CD4-positive, alpha-beta T cell treated with Interleukin-10 for 1 hour (primary cell): Measurements from ENCODE around the gene PPP1R1B.

Experiments used
- DNase-seq: peaks from one replicate; pipeline ENCODE4 v3.0.0-alpha.2; 2020

Gene PPP1R1B

DNA sequence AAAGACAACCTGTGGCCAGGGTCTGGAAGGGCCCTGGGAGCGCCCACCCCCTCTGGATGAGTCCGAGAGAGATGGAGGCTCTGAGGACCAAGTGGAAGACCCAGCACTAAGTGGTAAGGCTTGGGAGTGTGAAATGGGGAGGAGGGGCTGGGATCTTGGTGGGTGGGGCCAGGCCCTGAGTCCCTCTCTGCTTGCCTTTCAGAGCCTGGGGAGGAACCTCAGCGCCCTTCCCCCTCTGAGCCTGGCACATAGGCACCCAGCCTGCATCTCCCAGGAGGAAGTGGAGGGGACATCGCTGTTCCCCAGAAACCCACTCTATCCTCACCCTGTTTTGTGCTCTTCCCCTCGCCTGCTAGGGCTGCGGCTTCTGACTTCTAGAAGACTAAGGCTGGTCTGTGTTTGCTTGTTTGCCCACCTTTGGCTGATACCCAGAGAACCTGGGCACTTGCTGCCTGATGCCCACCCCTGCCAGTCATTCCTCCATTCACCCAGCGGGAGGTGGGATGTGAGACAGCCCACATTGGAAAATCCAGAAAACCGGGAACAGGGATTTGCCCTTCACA, 8.9 kb downstream of the PPP1R1B start:
- DNase-seq: no peak

DNA sequence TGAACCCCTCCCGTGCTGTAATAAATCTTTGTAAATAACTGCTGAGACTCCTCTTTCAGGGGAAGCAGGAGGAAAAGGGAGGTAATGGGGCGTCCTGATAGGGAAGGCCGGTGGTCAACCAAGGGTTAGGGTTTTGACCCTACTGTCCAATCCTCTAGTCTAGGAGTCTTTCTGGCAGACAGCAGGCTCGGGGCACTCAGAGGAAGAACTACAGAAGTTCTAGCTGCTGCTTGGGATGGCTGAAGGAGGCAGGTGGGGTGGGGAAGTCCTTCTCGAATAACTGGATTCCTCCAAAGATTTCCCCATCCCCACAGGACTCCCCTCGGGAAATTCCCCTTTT, 9.8 kb downstream of the PPP1R1B start:
- DNase-seq: no peak

DNA sequence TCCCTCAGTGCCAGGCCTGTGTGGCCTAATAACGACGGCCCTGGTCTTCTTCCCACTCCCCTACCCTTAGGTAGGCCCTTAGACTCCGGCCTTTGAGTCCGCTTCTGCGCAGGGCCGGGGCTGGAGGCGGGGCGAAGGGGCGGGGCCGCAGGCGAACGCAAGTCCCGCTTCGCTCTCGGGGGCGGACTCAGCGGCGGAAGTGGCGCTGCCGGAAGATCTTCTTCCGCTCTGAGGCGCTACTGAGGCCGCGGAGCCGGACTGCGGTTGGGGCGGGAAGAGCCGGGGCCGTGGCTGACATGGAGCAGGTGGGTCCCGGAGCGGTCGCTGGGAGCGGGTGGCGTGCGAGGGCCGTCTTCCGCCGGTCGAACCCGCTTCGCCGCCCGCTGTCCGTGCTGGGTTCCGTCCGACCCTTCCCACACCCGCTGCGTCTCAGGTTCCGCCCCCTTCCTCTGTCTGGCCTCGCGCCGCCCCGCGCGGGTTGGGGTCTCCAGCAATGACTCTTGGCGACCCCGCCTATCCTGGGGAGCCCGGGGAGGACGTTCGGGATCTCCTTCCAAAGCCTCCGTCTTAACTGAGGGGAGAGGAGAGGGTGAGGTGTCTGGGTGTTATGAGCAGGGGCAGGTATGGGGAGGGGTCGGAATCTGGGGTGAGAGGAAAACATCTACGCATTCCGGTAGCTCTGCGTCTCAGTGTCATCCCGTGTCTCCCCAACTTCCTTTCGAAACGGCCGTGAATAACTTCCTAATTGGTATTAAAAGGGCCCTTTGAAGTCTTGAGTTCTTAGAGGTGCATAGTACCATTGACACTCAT, 10.4 kb downstream of the PPP1R1B start, which contains the start of gene STARD3:
STARD3 (plus strand) TSS at position 218 of the 810 bp plus-strand sequence. CDS start 16,388 bp downstream, outside the sequence.
- peak; percentile 91 for DNase-seq

DNA sequence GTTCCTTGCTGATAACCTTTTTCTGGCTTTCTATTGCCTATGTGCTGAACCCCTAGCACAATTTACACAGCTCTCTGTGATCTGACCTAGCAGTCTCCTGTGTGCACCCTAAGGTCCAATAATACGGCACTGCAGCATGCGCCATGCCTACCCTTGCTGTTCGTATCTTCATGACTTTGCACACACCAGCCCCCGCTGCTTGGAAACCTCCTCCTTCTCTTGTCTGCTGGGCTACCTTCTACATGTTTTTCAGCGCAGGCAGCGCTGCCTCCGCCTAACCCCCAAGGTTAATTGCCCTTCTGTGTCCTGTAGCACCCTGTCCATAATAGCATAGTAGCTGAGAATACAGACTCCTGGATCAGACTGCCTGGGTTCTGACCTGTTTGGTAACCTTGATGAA, 11.6 kb downstream of the PPP1R1B start:
- no peak for DNase-seq

DNA sequence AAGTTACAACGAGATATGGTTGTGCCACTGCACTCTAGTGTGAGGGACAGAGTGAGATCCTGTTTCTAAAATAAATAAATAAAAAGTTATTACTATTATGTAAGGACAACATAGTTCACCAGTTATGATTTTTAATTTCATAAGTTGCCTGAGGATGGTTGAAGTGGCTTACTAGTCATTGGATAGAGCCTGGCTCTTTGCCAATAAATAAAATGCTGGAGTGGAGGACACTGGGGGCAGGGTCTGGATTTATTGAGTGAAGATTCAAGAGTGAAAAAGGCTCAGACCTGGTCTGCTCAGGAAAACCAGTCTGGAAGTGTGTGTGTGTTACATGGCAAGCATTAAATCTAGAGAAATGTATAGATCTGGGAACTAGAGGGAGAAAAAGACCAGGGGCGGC, 12.3 kb downstream of the PPP1R1B start:
- DNase-seq: no peak

DNA sequence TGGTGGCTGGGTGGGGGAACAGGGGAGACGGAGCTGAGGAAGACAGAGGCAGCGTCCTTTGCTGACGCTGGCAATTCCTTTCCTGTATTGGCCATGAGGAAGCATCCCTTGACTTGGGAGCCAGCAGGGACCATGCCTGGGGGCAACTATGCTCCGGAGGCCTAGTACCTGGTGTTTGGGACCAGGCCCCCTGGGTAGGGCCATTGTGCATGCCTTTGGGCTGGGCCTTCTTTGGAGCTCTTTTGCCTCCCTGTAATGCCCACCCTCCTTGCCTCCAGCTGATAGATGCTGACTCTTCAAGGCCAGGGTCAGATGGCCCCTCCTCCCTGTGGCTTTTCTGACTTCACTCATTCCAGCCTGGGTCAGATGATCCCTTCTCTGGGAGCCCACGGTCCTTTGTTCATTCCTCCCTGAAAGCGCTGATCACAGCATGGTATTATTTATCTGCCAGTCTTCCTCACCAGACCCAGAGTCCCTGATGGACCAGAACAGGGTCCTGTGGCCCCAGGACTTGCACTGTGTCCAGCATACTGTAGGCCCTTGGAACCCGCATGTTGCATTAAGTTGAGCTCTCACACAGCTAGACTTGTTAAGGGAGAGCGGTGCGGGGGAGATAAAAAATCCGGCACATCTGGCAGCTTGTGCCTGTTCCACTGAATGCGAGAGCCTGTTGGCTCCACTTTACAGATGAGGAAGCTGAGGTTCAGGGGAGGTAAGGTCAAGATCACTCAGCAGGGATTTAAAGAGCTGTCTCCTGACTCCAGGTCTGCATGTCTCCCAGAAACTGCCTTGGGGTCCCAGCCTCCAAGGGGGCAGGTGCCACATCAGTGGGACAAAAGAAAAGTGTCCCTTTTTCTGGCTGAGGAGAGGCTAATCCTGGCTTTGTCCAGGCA, 13.1 kb downstream of the PPP1R1B start:
- DNase-seq: no peak

DNA sequence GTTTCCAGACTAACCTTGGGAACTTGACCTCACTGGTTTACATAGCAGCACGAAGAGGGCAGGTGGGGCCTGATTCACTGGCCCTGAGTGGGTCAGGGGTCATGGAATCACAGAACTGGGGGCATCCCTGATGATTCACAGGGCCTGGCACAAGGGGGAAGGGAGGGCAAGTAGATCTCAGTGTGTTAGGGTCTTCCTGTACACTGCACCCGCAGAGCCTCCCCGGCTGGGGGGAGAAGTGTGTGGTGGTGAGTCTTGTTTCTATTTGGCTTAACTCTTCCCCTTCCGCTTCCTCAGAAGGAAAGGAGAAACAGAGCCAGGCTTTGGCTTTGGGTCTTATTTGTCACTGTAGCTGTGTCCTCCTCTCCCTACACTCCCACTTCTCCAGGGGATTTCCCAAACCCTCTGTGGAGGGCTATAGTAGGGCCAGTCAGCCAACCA, 13.9 kb downstream of the PPP1R1B start:
- no peak for DNase-seq

DNA sequence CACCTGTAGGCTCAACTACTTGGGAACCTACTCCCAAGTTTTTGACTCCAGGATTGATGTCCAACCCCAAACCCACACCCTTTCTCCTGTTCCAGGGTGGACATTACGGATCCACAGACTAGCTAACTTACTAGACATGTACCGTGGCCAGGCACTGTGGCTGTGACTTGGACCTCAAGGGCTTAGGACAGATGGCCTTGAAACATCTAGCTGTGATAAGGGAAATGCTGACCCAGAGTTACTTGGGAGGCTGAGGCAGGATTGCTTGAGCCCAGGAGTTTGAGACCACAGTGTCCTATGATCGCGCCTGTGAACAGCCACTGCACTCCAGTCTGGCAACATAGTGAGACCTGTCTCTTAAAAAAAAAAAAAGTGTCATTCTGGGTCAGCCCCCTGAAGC, 14.3 kb downstream of the PPP1R1B start:
- DNase-seq: no peak

DNA sequence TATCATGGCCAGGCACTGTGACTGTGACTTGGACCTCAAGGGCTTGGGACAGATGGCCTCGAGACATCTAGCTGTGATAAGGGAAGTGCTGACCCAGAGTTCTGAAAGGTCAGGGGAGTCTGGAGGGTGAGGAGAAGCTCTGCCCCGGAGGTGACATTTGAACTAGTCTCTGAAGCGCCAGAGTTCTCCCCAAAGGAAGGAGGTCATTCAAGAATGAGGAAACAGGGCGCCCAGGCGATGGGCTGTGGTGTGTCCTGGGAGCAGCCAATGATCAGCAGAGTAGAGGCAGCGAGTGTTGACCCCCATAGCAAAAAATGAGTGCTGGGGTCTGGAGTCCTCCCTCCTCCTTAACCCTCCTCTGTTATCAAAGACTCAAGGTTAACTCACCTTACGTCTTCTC, 15.1 kb downstream of the PPP1R1B start:
- DNase-seq: no peak

DNA sequence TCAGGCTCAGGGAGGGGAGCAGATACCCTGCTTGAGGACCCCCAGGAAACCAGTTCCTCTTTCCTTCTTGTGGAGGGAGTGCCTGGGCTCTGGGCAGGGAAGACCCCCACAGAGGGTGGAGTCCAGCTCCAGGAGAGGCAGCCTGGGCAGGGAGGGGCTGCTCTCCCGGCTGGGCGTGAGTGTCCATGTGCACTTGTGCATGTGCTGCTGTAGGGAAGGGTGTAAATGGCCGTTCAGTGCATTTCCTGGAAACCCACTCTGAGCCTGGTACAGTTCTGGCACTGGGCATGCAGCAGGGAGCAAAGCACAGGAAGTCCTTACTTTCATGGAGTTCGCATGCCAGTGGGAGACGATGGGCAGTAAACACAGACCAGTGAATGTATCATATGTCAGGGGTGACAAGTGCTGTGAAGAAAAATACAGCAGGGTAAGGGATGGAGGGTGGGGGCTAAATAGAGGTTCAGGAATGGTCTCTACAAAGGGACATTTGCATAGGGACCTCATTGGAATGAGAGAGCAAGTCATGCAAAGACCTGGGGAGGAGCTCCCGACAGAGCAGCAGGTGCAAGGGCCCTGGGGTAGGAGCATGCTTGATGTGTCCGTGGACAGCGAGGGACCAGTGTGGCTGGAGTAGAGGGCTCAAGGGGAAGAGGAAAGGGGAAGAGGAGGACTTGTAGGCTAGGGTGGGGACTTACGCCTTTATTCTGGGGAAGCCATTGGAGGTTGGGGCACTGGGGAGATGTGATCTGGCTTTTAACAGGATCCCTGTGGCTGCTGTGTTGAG, 15.7 kb downstream of the PPP1R1B start:
- DNase-seq: no peak

DNA sequence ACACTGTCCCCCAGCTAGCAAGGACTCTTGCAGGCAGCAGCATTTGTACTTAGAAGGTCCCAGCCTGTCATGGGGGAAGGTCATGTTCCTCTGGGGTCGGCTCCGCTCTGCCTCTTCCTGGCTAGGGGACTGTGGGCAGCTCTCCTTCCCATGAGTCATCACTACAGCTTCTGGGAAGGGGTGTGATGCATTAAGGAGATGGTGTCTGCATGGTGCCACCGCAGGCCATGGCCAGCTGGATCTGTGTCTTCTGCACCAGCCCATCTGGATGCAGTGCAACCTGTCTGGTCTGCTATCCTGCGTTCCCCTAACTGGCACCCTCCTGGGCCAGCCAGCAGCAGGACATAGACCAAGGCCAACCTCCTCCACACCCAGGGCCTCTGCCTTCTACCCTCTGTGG, 16.5 kb downstream of the PPP1R1B start:
- no peak for DNase-seq

DNA sequence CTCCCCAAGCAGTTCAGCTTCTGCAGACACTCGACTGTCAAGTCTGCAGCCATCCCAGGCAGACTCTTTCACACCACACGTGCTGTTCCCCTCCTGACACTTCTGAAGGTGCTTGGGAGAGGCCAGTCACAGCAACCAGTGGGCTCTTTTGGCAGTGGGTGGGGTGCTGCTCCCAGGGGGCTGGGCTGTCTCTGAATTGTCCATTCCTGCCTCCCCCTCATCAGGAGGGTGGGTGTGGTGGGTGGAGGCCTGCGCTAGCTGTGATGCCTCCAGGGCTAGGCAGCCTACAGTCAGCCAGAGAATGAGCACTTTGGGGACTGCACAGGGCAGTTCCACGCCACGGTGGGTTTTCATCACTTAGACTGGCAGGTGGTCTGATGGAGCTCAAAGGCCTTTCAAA, 20.5 kb downstream of the PPP1R1B start:
- DNase-seq: no peak

DNA sequence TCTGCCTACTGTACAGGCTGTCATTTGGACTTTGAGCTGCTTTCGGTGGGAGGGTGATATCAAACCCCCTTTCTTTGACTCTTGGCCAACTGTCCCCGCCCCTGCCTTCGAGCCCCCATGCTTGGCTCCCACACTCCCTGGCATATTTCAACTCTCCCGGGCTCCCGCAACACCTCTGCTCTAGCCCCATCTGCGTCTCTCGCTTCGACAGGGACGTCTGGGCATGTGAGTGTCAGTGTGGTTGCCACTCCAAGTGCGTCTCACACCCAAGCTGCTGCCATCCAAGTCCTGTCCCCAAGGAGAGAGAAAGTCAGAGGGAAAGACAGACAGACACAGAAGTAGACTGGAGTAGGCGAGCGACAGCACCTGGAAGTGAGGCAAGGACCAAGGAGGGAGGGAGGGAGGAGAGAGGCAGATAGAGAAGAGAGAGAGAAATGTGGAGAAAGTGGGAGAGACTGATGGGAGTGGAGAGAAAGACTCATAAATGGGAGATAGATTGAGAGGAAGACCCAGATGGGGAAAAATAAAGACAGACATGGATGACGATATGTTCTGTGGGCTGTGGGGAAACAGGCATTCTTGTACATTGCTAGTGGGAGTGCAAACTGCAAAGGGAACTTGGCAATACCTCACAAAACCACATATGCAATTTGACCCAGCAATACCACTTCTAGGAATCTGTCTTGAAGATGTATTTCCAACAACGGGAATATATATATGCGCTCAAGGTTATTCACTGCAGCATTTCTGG, 22.0 kb downstream of the PPP1R1B start:
- DNase-seq: no peak

DNA sequence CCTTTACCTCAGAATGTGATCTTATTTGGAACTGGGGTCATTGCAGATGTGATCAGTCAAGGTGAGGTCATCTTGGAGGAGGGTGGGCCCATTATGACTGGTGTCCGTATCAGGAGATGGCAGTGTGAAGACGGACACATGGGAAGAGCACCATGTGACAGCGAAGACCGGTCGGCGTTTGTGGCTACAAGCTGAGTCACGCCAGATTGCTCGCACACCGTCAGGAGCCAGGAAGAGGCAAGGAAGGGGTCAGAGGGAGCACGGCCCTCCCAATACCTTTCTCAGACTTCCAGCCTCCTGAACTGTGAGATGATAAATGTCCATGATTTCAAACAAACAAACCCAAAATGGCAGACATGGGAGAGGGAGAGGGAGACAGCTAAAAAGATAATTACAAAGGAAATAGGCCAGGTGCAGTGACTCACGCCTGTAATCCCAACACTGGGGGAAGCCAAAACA, 23.4 kb downstream of the PPP1R1B start:
- no peak for DNase-seq

DNA sequence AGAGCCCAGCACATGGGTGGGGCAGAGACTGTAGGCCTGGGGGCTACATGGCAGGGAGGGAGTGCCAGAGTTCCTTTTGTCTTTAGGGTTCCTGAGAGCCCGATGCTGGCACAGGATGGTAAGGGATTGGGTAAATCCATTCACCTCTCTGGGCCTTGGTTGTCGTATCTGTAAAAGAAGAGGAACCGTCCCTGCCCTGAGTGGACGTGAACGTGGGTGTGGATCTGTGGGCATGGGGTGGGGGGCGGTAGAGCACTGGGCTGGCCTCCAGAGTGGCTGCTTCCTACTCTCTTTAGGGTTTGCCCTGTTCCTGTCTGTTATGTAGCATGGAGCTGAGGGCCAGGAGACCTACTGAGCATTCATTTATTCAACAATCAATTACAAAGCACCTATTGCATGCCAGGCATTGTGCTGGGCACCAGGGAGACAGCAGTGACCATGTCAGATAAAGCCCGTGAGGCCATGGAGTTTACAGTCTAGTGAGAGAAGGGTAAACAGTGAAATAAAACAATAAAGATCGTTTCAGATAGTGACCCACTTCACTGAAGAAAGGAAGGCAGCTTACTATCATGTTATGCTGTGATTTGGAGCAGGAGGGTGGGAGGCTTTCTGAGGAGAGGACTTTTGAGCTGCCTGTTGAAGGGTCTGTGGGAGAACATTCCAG, 25.3 kb downstream of the PPP1R1B start:
- DNase-seq: no peak

DNA sequence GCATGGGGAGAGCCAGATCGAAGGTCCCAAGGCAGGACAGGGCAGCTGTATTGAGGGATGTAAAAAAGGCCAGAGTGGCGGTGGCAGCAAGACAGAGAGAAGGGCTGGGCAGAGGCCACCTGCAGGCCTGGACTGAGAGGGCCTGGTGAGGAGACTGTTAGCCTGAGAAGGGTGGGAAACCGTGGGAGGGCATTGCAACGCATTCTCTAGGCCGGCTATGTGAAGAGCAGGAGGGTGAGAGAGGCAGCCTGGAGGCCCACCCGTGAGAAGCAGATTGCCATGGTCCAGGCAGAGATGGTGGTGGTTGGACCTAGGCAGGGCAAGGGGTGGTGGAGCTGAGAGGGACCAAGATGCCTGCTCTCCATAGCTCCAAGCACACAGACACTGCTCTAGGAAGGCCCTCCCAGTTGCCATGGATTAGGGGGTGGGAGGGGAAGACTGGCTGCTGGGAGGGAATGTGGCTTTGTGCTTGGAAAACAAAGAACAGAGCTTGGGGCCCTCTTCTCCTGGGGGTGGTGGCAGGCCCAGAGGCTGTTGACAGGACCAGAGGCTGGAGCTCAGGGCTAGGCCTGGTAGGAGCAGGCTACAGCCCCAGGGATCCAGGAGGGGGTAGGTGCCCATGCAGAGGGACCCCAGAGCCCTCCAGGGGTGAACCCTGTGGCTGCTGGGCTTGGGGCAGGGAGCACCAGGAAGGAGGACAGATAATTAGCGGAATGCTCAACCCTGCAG, 26.0 kb downstream of the PPP1R1B start:
- DNase-seq: no peak

DNA sequence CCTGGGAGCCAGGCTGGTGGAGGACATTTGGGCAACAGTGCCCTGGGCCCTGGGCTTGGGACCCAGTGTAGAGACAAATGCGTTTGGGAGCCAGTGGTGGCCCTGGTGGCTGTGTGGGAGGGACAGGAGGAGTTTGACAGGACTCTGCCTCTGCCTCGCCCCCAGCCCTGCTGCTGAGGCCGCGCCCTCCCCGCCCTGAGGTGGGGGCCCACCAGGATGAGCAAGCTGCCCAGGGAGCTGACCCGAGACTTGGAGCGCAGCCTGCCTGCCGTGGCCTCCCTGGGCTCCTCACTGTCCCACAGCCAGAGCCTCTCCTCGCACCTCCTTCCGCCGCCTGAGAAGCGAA, 26.5 kb downstream of the PPP1R1B start:
- DNase-seq: no peak

DNA sequence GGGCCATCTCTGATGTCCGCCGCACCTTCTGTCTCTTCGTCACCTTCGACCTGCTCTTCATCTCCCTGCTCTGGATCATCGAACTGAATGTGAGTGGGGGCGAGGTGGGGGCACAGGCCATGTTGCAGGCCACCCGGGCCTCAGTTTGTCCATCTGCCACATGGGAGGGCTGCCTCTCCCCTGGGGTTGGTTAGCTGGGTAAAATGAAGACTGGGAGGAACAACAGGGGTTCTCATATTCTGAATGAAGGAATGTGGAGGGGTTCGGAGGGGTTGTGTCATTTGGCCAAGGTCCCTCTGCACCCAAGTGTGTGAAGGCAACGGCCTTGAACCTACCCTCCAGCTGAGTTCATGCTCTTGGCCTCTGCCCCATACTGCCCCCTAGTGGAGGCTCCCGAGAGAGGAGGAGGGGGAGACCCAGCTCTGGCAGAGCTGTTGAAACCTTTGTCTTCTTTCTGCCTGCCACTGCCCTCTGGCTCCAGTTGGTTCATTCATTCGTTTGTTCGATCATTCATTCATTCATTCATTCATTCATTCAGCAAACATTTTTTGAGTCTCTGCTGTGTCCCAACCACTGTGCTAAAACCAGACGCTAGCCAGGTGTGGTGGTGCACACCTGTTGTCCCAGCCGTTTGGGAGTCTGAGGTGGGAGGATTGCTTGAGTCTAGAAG, 27.0 kb downstream of the PPP1R1B start:
- peak; percentile 82 for DNase-seq

DNA sequence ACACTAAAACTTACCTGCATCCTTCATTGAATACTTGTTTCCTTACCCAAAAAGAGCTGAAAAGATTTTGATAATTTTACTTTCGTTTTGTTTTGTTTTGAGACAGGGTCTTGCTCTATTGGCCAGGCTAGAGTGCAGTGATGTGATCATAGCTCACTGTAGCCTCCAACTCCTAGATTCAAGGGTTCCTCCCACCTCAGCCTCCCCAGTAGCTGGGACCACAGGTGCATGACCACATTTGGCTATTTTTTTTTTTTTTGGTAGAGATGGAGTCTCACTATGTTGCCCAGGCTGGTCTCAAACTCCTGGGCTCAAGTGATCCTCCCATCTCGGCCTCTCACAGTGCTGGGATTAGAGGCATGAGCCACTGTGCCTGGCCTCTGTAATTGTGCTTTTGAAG, 28.4 kb downstream of the PPP1R1B start:
- no peak for DNase-seq

DNA sequence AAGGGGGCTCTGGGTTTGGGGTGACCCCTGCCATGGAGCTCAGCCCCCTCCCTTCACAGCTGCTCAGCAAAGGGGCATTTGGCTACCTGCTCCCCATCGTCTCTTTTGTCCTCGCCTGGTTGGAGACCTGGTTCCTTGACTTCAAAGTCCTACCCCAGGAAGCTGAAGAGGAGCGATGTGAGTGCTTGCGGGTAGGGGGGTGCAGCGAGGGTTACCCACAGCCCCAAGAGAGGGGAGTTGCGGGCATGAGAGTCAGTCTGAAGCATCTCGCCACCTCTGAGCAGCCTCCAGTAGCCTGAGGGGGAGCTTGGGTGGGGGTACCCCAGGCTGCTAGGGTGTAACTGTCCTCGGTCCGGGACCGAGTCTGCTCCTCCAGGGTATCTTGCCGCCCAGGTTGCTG, 31.6 kb downstream of the PPP1R1B start:
- DNase-seq: no peak
